Fibroblast of villous mesenchyme (primary cell): ENCODE measurements around the gene ASF1B. TPM values are rescaled to one million over a fixed set of nuclear protein-coding genes. Genes with fewer than 3 reads are reported as not detected.

Source experiments
- DNase-seq: peaks from one replicate; pipeline ENCODE4 v3.0.0-alpha.2; 2010; ENCODE audit warnings: low read depth
- H3K4me3 ChIP-seq: 2 replicates; pipeline ENCODE4 v1.5.1; 2011; ENCODE audit warnings: low read depth, mild to moderate bottlenecking, low read length
- total RNA-seq: library from RNA; depleted of rRNA; stranded (reverse); fragments of >200 nt; gene quantifications from 2 replicates; pipeline ENCODE4 v1.2.3, GENCODE V29; 2012
- TF ChIP-seq, protein P1 (sequence below): IDR thresholded peaks from 2 replicates; pipeline ENCODE4 v1.5.1; 2012; ENCODE audit warnings: low read depth, mild to moderate bottlenecking, low read length; ENCODE audit not compliant: insufficient read depth

Gene ASF1B
- total RNA-seq, 1 donor = 8.2 TPM

- TF ChIP-seq, protein P1, sequence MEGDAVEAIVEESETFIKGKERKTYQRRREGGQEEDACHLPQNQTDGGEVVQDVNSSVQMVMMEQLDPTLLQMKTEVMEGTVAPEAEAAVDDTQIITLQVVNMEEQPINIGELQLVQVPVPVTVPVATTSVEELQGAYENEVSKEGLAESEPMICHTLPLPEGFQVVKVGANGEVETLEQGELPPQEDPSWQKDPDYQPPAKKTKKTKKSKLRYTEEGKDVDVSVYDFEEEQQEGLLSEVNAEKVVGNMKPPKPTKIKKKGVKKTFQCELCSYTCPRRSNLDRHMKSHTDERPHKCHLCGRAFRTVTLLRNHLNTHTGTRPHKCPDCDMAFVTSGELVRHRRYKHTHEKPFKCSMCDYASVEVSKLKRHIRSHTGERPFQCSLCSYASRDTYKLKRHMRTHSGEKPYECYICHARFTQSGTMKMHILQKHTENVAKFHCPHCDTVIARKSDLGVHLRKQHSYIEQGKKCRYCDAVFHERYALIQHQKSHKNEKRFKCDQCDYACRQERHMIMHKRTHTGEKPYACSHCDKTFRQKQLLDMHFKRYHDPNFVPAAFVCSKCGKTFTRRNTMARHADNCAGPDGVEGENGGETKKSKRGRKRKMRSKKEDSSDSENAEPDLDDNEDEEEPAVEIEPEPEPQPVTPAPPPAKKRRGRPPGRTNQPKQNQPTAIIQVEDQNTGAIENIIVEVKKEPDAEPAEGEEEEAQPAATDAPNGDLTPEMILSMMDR = no peak
- DNase-seq = no peak
- H3K4me3 ChIP-seq = no peak within 1 kb of the TSS
These were observed 50.9 kb downstream of the ASF1B start, which contains the start of gene C19orf67 for GRCh38 chr19:14085309-14085995. TSS of gene C19orf67 (minus strand) at chr19:14085783. CDS start at chr19:14085627, 156 bp downstream.

DNA sequence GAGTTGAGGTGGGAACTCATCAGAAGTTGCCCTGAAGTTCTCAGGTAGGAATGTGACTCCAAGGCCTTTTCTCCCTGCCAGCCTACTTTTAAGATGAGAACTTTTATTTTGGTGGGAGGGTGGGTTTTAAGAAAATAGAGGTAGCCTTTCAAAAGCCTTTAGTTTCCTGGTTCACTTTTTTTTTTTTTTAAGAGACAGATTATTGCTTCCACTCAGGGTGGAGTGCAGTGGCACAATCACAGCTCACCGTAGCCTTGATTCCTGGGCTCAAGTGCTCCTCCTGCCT, 53.8 kb downstream of the ASF1B start:
- TF ChIP-seq, protein P1 = no peak
- peak overlapping the region; percentile 86 for H3K4me3 ChIP-seq
- DNase-seq = no peak

DNA sequence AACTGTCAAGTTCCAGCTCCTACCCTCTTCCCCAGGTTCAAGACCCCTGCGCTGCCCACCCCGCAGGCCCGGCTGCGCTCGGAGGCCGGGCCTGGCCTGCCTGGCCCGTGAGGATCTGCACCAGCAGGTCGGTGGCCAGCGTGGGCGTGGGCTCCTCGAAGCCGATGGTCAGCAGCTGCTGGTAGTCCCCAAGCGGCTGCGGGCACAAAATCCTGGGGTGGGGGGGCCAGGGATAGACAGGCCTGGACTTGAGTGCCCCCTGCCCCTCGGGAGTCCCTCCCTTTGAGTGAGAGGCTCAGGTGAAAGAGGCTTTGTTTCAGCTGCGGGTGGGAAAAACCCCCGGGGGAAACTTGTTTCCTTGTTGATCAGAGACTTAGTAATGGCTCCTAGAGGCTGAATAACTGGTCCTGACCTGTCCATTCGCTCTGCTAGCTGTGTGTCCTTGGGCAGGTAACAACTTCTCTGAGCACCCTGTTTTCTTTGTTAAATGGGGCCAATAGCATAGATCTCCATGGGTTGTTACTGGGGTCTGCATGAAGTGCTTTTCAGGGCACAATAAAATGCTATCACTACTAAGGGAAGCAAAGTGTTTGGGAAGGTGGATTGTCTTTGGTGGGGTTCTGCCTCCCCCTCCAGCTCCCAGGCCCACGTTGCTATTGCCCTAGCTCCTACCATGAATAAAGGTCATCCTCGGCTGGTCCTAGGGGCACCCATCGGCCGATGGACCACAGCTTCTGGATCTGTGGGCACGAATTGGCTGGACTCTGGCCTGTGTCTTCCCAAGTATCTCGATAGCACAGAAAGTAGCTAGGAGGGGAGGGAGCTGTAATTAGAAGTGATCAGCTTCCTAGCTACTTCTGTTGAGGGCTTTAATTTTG, 54.4 kb downstream of the ASF1B start:
- peak overlapping the region; percentile 86 for H3K4me3 ChIP-seq
- no peak for DNase-seq
- TF ChIP-seq, protein P1 = no peak

- peak overlapping the region; percentile 86 for H3K4me3 ChIP-seq
- TF ChIP-seq, protein P1 = no peak
These were observed 55.2 kb downstream of the ASF1B start for GRCh38 chr19:14080887-14081796.

GRCh38 chr19:14078411-14078810, 58.0 kb downstream of the ASF1B start:
- TF ChIP-seq, protein P1 = no peak
- no peak overlapping the region for H3K4me3 ChIP-seq
- DNase-seq = no peak

More at GRCh38 chr19:14080887-14081796, 55.2 kb downstream of the ASF1B start:
- DNase-seq = peak; percentile 100
